Activated CD8-positive, alpha-beta memory T cell treated with anti-CD3 and anti-CD28 coated beads for 36 hours (primary cell): ENCODE data around the gene TECPR1. TPM values are rescaled to one million over a fixed set of nuclear protein-coding genes. Genes with fewer than 3 reads are reported as not detected.
"Not testable (repeated sequence)": the region's sequence is repeated elsewhere in the genome, so short reads cannot be mapped to it uniquely, and the experiment has no call there.

ENCODE experiments used
- CTCF ChIA-PET: fragments of 350-600 bp; sonication (Branson Sonifier 250); formaldehyde crosslinking; loops from one replicate; lab custom pipeline; 2021; ENCODE audit warnings: antibody characterized with exemption; lab: Charles Lee
- POLR2A ChIA-PET: fragments of 350-600 bp; sonication (Branson Sonifier 250); formaldehyde crosslinking; loops from one replicate; lab custom pipeline; 2021; ENCODE audit warnings: antibody characterized with exemption; lab: Charles Lee
- total RNA-seq, 2 experiments: library from RNA; stranded (reverse); gene quantifications; one replicate each; pipeline ENCODE4 v1.2.3, GENCODE V29; 2021

The TECPR1 gene
- total RNA-seq, 2 experiments from 2014 or later = 25.6 to 32.7 TPM

- CTCF ChIA-PET = no interaction called here
- POLR2A ChIA-PET = no interaction called here
Observed at GRCh38 chr7:98233219-98234070, 18.6 kb downstream of the TECPR1 start.

GRCh38 chr7:98232799-98233198, 19.2 kb downstream of the TECPR1 start:
- POLR2A ChIA-PET = no interaction called here
- CTCF ChIA-PET = no interaction called here

DNA sequence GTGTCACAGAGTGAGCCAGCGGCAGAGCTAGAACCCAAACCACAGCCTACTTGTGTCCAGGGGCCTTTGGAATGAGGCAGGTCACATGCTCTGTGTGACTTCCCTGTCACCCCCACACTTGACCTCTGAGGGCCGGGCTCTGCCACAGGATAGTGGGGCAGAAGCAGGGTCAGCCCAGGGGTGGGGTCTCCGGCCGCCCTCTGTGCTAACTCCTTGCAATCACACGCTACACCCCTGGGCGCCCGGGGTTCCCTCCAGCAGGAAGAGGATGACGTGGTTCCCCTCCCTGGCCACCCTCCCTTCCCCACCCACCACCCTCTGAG, 19.8 kb downstream of the TECPR1 start:
- ChIA-PET POLR2A (no interaction called here), CTCF (no interaction called here)

- ChIA-PET CTCF (no interaction called here), POLR2A (no interaction called here)
Observed at GRCh38 chr7:98231493-98232262, 20.4 kb downstream of the TECPR1 start.

DNA sequence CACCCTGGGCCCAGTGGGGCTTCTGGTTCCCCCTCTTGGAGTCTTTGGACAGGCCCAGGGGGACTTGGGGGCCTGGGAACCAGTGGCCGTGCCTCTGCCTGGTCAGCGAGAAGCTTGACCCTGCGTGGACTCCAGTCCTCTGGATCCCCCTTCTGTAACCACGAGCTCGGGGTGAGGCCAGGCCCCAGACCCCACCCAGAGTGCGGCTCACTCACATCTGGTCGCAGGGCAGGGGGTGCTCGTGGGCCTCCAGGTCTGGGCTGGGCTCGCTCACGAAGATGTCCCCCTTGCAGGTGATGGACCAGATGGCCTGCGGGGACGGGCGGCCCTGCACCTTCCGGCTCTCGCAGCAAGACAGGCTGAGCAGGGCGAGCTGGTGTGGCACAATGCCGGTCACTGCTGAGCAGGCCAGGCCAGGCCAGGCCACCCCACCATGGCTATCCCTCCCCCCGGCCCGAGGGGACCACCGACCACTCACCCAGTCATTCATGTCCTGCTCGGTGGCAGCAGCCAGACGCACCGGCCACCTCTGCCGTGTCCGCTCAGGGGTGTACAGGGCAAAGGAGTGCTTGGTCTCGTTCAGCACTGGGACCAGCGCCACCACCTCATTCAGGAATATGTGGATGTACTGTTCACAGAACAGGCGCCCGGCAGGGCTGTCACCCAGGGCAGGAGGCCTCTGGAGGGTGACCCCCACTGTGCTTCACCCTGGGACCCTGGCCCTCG, 21.1 kb downstream of the TECPR1 start:
- POLR2A ChIA-PET = no interaction called here
- CTCF ChIA-PET = no interaction called here

DNA sequence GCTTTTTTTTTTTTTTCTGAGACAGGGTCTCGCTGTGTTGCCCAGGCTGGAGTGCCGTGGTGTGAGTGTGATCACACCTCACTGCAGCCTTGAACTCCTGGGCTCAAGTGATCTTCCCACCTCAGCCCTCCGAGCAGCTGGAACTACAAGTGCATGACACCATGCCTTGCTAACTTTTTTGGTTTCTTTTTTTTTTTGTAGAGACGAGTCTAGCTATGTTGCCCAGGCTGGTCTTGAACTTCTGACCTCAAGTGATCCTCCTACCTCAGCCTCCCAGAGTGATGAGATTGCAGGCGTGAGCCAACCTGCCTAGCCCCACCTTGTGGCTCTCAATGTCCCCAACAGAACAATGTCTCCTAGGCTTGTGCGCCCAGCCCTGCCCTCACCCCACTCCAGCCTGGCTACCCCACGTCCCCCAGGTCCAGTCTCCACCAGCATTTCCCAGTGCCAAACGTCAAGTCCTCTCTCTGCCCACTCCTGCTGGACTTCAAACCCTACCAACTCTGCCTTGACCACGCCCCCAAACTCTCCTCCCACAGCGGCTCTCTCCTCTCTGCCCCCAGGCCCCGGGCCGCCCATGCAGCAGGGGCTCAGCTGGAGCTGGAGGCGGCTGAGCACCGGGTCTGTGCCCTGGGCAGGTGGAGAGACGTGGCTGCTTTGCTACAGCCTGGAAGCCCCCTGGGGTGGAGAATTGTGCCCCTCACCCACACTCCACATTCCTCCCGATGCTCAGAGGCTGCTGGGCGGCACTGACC, 21.9 kb downstream of the TECPR1 start:
- ChIA-PET POLR2A (no interaction called here), CTCF (no interaction called here)

- POLR2A ChIA-PET = no interaction called here
- CTCF ChIA-PET = no interaction called here
Observed at GRCh38 chr7:98229441-98229840, 22.6 kb downstream of the TECPR1 start.

GRCh38 chr7:98228801-98229200, 23.2 kb downstream of the TECPR1 start:
- ChIA-PET CTCF (no interaction called here), POLR2A (no interaction called here)

- CTCF ChIA-PET = no interaction called here
- POLR2A ChIA-PET = no interaction called here
Observed at GRCh38 chr7:98227939-98228338, 24.1 kb downstream of the TECPR1 start.

- CTCF ChIA-PET = no interaction called here
- POLR2A ChIA-PET = no interaction called here
Observed at GRCh38 chr7:98225913-98226614, 26.0 kb downstream of the TECPR1 start.

DNA sequence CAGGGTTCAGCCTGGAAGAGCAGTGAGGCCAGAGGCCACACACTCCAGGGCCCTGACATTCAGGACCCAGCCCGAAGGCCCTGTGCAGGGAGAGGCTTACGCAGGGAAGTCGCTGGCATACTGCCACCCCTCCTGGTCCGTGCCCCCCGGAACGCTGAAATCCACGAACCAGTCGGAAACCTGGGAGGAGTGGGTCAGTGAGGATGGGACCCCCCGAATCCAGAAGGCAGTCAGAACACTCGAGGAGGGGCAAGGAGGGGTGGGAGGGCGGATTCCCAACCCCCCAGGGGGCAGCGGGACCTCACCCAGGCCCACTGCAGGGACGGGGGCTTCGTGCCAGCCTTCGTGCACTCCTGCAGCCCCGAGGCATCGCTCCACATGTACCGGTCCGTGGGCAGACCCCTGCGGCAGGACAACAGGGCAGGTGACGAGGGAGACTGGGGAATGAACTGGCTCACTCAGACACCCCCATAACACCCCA, 27.3 kb downstream of the TECPR1 start:
- CTCF ChIA-PET = no interaction called here
- POLR2A ChIA-PET = no interaction called here

DNA sequence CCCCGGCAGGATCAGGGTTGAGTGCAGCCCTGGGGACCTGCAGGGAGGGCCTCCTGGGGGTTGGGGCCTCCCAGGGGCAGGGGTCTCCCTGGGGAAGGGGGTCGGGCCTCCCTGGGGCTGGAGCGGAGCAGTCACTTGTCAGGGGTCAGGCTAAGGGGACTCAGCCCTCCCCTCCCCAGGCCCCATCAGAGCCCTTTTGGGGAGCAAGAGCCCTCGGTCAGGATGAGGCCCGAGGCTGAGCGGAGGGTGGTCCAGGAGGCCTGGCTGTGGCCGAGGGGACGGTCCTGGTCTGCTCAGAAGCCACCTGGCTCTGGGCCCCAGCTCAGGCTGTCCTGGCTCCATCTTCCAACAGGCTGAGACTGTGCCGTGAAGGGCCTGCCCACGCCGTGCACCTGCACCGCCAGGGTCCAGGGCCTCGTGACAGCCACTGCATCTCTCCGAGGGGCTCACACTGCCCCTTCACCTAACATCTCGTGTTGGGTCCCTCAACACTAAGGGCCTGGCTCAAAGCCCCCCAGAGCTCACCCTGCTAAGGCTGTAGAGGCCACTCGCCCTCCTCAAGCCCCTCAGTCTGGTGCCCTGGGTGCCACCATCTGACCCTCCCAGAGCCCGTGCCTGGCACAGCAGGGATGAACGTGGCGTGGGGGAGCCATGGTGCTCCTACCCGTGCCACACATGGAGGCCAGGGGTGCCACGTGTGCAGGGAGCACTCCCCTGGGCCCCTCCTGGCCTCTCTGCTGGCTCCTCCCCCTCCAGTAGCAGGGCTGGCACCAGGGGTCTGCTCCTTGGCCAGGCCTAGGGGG, 27.9 kb downstream of the TECPR1 start:
- ChIA-PET CTCF (no interaction called here), POLR2A (no interaction called here)

GRCh38 chr7:98223351-98223897, 28.6 kb downstream of the TECPR1 start:
- POLR2A ChIA-PET = no interaction called here
- CTCF ChIA-PET = no interaction called here

DNA sequence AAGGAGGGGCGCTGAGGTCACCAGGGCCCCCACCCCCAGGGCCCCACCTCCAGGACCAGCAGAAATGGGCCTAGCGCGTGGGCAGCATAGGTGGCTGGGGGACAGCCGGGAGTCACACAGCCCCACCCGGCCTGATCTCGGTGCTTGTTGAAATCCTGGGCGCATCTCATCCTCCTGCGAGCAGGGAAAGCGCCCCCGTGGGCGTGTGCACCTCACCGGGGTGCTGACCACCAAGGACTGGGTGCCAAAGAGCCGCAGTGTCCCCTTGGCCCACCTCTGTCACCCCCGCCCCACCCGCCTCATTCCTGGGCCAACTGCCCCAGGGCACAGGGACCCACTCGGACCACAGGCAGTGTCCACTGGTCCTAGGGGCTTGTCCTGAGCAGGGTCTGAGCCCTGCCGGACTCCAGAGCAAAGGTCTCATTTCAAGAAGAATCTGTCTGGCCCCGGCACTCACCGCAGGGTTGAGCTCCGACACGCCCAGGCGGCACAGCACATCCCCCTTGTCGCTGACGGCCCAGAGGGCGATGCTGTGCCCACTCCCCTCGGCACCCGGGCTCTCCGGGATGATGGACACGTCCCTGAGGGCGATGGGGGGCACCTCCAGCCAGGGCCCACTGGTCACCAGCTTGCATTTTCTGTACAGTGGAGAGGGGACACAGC, 29.4 kb downstream of the TECPR1 start:
- CTCF ChIA-PET = no interaction called here
- POLR2A ChIA-PET = no interaction called here

- CTCF ChIA-PET = no interaction called here
- POLR2A ChIA-PET = no interaction called here
Observed at GRCh38 chr7:98221611-98222532, 30.2 kb downstream of the TECPR1 start.

- CTCF ChIA-PET, POLR2A ChIA-PET: not testable (repeated sequence)
Observed at GRCh38 chr7:98219382-98219781, 32.6 kb downstream of the TECPR1 start.
